ENCODE measurements around the gene FBXO8.
"Not testable (repeated sequence)": the region's sequence is repeated elsewhere in the genome, so short reads cannot be mapped to it uniquely, and the experiment has no call there.

FBXO8 gene, protein sequence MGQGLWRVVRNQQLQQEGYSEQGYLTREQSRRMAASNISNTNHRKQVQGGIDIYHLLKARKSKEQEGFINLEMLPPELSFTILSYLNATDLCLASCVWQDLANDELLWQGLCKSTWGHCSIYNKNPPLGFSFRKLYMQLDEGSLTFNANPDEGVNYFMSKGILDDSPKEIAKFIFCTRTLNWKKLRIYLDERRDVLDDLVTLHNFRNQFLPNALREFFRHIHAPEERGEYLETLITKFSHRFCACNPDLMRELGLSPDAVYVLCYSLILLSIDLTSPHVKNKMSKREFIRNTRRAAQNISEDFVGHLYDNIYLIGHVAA

DNA sequence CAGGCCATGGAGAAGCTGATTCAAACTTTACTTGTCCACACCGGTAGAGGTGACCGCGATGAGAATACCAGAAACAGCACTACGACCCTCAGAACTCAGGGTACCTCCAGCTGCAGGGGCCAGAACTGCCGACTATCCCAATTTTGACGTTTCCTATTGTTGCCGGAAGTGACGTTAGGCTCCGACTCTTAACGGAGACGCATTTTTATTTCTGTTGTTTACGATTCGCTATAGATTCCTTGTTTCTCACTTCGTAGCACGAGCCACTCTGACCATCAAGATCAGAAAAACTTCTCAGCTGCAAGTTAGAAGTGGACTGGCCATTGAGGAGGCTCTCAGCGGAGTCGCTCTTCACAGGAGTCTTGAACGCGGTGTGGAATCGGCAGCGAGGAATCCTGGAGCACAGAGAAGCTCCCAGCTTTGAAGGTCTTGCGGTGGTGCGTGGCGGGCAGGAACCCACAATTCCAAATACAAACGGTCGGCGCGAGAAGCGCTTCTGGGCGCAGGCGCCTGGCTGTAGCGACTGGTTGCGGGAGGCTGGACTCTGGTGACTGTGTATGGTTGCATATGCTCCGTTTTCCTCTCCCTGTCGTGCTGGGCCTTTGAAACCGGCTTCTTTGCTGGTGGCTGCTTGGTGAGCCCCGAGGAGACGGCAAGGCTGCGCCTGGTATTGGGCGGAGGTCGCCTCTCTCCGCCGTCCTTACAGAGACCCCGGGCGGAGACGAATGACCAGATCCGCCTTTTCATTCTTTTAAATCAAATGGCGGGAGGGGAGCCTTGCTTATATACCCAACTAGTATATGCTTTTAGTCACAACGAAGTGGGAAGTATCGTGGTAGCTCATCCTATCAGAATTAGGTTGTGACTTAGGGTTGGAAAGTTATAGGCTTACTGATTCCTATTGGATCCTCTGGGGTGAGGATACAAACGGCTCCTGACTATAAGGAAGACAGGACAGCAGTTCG lies at the start of gene FBXO8, which contains the start of gene CEP44:
TSS of gene FBXO8 (minus strand) at position 161 of the 965 bp plus-strand sequence. CDS start 20,575 bp downstream, outside the sequence.
TSS of gene CEP44 (plus strand) at position 405 of the 965 bp plus-strand sequence. CDS start 15,211 bp downstream, outside the sequence.
- peak; percentile 39 to 65 for DNase-seq

DNA sequence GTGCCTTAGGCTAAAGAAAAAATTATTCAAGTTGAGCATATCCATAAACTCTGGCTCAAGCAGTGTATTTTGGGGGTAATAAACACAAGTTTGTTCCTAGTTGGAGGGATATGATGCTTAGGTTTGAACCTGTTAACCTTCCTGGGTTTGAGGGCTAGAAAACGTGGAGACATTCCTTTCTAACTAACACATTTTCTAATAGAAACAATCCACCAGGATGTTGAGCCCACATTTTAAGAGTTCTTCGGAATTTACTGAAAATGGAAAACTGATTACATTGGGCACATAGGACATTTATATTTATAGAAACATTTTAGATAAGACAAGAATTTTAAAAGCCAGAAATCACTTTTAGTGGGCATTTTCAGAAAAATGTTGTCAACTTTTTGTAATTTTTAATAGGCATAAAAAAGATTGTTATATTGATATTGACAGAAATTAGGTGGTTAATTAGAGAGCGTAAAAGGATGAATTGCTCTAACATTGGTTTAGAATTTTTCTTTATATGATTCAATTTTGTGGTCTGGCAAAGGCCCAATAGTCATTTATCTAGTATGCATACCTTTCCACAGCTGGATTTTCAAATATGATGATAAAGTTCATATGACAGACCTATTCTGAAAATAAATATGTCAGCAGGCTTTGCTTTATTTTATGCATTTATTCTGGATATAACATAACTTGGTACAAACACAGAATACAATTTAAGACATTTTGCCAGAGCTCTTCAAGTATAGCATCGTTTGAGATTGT lies 49.5 kb upstream of the FBXO8 start:
- DNase-seq = no peak

DNA sequence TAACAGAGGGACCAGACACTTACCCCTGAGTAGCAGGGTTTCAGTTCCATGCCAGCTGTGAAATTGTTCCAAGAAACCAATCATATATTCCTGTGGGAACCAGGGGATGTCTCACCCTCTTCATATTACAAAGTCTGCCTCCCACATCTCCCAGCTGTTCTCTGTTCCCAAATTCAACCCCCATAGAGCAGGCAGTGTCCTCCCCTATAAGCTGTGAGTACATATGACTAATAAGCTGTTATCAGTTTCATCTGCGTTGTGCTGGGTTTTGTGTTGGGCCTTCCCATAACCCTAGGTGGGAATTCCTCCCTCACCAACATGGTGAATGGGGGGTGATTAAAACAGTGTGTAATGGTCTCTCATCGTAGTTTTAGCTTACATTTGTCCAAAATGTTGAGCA lies 41.3 kb upstream of the FBXO8 start:
- DNase-seq = no peak

DNA sequence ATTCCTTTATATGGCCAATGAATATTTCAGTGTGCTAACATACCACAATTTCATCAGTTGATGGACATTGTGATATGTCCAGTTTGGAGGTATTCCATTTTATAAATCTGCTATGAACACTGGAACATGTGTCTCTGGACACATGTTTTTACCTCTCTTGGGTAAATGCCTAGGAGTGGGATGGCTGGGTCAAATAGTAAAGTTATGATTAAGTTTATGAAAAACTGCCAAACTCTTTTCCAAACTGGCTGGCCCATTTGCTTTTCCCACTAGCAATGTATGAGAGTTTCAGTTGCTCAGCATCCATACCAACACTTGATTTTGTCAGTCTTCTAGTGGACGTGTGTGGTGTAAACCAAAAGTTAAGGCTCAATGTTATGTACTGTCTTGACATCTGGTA lies 40.8 kb upstream of the FBXO8 start:
- DNase-seq = no peak

DNA sequence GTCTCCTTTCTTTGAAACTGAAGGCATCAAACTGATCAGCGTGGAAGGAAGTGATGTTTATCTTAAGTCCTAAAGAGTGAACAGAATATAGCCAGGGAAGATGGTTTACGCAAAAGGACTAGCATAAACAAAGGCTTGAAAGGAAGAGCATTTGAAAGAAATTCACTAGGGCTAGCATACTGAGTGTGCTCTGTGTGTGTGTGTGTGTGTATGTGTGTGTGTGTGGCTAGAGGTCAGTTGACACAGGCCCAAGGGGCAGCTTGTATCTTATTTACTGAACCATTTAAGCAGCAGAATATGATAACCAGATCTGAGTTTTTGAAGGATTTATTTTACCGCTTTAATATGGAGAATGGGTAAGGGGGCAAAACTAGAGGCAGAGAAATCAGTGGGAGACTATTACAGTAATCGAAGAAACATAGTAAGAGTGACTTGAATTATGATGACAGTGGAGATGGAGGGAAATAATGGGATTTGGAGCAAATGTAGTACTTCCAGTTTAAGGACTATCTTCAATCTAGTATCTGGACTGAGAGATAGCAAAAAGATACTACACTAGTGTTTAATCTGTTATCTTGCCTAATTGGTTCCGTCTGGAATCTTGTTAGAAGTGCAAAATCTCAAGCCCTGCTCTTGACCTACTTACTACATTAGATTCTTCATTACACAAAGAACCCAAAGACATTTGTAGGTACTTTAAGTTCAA lies 37.2 kb upstream of the FBXO8 start:
- no peak for DNase-seq

DNA sequence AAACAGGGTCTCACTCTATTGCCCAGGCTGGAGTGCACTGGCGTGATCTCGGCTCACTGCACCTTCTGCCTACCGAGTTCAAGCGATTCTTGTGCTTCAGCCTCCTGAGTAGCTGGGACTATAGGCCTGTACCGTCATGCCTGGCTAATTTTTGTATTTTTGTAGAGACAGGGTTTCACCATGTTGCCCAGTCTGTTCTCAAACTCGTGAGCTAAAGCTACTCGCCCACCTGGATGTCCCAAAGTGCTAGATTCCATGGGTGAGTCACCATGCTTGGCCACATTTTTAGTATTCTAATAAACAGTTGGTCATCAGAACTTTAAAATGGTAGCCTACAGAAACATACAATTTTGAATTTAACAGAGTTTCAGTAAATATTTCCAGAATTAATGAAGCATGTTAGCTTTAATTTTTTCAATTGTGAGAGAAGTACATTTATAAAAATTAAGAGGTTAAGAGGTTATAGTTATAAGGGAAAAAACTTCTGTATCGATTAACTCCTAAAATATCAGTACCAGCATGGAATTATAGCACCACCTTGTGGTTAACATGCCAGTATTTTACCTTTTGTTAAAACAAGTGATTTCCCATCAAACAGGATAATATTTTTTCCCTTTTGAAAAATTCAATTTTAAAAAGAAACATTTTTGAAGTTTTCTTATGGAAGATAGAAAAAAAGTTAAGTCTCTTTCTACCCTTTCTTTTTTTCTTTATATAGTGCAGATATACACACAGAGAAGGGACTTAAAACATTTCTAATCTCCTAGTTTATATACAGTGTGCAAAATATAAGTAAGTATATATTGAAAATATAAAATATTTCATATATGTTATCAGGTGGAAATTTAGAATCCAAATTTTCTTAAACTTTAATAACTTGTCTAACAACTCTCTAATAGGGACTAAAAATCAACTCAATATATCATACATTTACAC lies 35.6 kb upstream of the FBXO8 start:
- DNase-seq = peak in 1 of 2 experiments; percentile 1

DNA sequence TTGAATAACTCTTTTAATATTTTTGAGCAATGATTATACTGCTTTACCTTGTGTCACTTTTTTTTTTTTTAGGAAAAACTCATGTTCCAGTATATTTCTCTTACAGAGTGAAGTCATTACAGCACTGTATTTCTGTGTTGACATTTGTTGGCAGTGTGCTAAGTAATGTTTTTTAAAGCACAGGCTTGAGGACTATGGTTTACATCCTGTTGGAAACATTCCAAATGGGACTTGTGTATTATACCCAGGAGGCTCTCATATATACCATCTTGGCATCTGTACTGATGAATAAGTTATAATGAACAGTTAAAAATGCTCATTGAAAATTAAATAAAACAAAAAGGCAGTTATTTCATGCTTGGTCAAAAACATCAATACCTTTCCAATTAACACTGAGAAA lies 34.1 kb upstream of the FBXO8 start:
- DNase-seq = no peak

DNA sequence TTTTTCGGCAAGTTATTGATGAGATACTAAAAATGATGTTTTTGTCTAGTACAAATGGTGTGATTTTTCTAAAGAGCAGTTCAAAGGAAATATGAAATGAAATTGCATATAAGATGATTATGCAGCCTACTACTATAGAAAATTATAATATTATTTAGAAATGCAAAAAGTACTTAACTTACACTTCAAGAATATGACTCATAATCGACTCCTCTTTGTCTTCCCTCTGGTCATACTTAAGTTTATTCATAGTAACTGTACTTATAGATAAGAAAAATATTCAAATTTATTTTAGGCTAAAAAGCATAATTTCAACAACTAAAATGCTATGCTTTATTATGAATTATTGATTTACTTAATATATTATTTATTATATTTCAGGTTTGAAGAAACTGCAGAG lies 33.5 kb upstream of the FBXO8 start:
- no peak for DNase-seq

DNA sequence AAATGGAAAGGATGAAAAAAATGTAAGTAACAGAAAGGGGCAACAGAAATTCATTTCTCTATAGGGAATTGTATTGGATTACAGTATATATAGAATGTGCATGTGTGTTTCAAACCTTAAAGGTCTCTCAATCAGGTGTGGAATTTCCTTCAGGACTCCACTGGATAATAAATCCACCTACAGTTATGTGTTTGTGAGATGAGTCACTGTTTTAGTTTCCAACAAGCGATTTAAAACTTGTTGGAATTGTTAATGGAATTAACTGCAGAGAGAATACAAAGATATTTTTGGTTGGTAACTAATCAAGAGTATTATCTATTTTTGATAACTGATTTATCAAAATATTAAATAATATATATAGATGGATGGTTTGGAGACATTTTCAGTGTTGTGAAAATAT lies 33.1 kb upstream of the FBXO8 start:
- no peak for DNase-seq

DNA sequence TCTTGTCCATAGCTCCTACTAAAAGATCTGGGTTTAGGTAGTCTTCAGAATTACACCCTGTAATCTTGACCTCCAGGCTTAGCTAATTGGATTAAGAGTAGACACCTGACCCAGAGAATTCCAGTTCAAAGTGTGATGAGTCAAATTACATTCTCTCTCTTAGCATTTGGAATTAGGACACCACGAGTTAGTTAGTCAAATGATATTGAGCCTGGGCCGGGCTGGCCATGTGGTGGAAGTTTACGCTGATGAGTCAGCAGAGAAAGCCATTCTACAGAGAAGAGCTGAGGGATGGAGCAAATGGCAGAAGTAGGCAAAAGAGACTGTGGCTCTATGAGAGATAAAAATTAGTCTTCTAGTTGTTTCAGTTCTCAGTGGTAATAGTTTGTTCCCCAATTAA lies 31.3 kb upstream of the FBXO8 start:
- no peak for DNase-seq

DNA sequence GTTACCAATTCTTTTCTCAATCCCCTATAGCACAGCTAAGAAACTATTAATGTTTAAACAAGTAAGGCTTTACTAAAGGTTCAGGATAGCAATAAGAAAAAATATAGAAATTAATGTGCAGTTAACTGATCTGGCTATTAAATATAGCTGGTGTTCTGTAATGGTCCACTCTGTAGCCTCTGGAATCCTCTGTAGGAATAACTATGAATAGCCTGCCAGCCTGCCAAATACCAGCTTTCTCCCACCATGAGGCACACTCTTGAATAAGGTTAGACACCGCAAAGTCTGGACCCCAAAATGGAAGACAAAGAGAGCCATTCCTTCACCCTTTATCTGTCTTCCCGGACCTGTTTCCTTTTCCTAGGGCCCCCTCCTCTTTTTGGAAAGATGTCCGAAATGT lies 30.8 kb upstream of the FBXO8 start:
- DNase-seq = no peak

DNA sequence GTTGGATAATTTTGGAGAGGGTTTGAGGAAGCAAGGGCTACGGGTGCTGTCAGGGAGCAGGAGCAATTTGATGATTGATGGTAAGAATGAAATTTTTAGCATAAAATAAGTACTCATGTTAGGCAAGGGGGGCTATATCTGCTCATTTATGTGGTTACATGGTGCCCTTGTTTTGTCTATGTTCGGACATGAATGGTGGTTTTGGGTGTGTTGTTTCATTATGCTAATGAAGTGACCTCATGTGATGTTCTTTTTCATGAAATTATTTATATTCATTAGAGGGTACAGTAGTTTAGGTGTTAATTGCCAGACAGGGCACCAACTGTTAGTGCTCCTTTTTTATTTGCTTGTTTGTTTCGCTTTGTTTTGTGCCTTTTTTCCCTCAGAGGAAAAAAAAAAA lies 29.5 kb upstream of the FBXO8 start:
- DNase-seq = no peak

DNA sequence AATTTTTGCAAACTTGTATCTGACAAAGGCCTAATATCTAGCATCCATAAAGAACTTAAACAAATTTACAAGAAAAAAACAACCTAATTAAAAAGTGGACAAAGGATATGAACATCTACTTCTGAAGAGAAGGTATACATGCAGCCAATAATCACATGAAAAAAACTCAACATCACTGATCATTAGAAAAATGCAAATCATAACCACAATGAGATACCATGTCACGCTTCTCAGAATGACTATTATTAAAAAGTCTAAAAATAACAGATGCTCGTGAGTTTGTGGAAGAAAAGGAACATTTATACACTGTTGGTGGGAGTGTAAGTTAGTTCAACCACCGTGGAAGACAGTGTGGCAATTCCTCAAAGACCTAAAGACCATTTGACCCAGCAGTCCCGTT lies 24.2 kb upstream of the FBXO8 start:
- no peak for DNase-seq

DNA sequence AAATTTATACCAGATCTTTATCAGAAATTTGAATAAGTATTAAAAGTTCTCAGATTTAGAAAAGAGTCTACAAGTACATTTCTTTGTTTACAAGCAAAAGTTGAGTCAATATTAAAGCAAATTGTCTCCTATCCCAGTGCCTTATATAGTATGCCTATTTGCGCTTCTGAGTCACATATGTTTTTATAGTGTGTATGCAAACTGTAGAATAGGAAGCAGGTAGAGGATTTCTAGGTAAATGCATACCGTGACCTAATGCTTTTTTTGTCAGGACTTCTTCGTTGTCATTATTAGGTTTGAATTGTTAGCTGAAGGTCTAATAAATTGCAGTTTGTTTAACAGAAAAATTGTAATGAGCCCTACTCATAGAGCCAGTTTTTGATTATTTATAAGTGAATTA lies 22.5 kb upstream of the FBXO8 start:
- no peak for DNase-seq

DNA sequence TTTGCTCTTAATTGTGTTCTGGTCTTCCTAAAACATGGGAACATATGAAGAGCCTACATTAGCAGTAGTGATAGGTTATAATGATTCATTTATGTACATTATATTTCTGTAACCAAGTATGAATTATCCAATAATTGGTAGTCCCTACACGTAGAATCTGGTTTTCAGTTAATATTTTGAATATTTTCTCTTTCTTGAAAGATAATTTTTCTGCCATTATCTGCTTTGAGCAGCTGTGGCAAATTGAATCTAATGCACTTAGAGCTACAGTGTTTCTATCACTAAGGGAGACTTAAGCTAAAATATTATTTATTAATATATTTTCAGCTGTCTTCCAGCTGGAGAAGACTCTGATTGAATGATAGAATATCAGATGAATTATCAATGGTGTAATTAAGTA lies 21.2 kb upstream of the FBXO8 start:
- DNase-seq = no peak

DNA sequence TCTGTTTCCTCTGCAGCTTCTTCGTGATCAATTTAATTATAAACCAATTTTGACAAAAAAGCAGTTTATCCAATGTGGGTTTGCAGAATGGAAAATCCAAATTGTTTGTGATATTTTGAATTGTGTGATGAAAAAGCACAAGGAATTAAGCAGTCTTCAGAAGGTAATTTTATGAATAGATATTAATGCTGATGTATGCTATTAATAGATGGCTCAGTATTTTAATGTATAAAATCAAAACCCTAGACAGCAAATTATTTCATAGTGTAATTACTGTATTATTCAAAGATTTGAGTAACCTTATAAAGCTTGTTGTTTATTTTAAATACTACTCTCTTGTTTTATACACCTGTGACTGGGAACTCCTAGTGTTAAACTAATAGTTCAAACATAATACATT lies 20.2 kb upstream of the FBXO8 start:
- DNase-seq = no peak

DNA sequence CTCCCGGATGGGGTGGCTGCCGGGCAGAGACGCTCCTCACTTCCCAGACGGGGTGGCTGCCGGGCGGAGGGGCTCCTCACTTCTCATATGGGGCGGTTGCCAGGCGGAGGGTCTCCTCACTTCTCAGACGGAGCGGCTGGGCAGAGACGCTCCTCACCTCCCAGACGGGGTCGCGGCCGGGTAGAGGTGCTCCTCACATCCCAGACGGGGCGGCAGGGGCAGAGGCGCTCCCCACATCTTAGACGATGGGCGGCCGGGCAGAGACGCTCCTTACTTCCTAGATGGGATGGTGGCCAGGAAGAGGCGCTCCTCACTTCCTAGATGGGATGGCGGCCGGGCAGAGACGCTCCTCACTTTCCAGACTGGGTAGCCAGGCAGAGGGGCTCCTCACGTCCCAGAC lies 11.7 kb upstream of the FBXO8 start:
- not testable (repeated sequence) for DNase-seq

DNA sequence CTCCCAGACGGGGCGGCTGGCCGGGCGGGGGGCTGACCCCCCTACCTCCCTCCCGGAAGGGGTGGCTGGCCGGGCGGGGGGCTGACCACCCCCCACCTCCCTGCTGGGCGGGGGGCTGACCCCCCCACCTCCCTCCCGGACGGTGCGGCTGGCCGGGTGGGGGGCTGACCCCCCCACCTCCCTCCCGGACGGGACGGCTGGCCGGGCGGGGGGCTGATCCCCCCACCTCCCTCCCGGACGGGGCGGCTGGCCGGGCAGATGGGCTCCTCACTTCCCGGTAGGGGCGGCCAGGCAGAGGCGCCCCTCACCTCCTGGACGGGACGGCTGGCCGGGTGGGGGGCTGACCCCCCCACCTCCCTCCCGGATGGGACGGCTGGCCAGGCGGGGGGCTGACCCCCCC lies 11.2 kb upstream of the FBXO8 start:
- DNase-seq = not testable (repeated sequence)

DNA sequence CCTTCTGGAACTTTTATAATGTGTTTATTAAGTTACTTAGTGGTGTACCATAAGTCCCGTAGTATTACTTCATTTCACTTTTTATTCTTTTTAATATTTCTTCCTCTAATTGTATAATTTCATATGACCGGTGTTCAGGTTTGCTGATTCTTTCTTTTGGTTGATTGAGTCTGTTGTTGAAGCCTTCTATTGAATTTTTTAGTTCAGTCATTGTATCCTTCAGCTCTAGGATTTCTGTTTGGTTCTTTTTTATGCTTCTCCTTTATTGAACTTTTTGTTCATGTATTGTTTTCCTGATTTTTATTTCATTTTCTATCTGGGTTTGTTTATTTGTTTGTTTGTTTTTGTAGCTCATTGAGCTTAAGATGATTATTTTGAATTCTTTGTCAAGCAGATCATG lies 9.0 kb upstream of the FBXO8 start:
- no peak for DNase-seq

DNA sequence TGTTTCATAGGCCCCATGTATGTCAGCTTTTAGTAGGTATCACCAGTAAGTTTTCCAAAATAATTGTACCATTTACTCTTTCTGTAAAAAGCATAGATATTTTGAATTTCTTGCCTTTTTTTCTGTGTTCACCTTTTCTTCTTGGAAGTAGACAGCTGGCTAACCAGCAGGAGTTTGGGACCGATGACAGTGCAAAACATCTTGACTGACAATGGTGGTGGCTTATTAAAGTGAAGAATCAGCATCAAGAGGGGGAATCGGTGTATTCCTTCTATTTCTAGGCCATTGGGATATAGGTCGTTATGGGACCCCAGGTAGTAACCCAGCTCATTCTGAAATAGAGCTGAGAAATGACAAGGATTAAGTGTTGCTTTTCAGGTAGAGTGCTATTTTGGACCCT lies 3.4 kb upstream of the FBXO8 start:
- no peak for DNase-seq

DNA sequence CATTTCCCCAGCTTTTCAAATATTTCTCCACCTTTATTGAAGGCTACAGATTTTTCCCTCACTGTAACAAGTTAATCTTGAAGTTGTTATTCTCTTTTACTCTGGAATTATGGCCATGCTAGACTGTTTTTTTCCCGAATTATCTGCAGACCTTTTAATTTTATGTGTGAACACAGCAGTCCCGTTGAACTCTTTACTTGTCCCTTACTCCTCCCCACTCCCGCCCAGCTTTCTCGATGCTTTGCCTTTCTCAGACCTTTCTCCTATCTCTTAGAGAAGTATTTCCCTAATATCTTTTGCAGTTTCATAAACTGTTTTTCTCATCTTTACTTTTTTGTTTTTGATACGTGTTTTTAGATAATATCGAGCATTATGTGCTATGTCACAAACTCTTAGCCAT lies 1.0 kb upstream of the FBXO8 start:
- no peak for DNase-seq
